GM19324 (cell line): ENCODE measurements around the gene CADM4.
"Not testable (repeated sequence)": the region's sequence is repeated elsewhere in the genome, so short reads cannot be mapped to it uniquely, and the experiment has no call there.

ENCODE experiments used
- ATAC-seq: cut with Tn5 transposase; IDR thresholded peaks from one replicate; pipeline ENCODE4 v1.9.1; 2021; ENCODE audit warnings: mild to moderate bottlenecking, moderate library complexity; ENCODE audit not compliant: unreplicated experiment, low FRiP score

Gene CADM4

GRCh38 chr19:43589678-43590077 is 50.0 kb downstream of the CADM4 start:
- ATAC-seq = no peak

- no peak for ATAC-seq
Observed at GRCh38 chr19:43589277-43589676, 50.4 kb downstream of the CADM4 start.

DNA sequence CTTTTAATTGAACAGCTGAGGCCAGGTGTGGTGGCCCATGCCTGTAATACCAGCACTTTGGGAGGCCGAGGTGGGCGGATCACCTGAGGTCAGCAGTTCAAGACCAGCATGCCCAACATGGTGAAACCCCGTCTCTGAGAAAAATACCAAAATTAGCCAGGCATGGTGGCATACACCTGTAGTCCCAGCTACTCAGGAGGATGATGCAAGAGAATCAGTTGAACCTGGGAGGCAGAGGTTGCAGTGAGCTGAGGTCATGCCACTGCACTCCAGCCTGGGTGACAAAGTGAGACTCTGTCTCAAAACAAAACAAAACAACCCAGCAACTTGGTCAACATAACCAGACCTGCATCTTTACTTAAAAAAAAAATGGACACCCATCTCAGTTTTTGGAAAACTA is 52.6 kb downstream of the CADM4 start:
- ATAC-seq = not testable (repeated sequence)

DNA sequence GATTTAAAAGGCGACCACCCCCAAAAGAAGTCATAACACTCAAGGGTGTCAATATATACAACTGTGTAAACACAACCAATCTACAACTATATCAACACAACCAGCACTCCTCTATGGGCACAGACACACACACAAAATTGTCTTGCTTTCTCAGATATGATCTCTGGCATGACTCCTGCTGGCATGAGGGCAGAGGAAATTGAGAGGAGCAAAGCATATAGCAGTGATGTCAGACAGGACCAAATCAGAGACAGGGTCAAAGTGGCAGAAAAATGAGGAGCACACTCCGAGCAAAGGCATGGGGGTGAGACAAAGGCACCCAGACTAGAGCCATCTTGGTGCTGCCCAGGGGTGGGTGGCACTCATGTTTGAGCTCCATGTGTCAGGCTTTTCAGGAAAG is 53.3 kb downstream of the CADM4 start:
- no peak for ATAC-seq

GRCh38 chr19:43584484-43584883 is 55.2 kb downstream of the CADM4 start:
- no peak for ATAC-seq

DNA sequence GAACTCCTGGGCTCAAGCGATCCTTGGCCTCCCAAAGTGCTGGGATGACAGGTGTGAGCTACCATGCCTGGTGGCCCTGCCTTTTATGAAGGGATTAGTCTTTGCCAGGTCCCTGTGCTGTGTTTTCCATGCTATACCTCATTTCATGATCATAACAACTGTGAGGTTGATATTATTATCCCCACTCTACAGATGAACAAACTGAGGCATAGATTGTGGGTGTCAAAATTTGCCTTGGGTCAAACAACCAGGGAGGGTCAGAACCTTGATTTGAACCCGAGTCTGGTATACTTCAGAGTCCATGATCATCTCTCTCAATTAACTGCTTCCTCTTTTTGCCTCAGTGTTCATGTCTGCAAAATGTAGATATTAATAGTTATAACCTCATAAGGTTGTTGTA is 57.2 kb downstream of the CADM4 start:
- no peak for ATAC-seq

GRCh38 chr19:43581467-43581866 is 58.2 kb downstream of the CADM4 start:
- ATAC-seq = no peak

DNA sequence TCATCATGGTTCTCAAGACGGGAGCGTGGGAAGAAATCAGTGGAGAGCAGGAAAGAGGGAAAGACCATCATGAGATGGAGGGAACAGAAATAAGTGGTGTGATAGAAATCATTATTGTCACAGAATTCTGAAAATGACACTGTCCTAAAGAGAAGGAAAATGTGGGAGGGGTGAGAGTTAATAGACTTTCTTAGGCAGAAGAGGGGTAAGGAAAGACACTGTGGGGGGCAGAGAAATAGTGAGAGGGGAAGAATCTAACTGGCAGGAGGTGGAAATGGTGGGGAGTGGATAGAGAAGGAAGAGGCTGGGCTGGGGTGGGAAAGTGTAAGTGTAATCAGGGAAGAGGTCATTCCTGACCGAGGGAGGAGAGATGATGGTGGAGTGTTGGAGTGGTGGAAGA is 60.9 kb downstream of the CADM4 start:
- ATAC-seq = no peak

- no peak for ATAC-seq
Observed at GRCh38 chr19:43575955-43576878, 63.4 kb downstream of the CADM4 start.

- peak; percentile 97 for ATAC-seq
Observed at GRCh38 chr19:43575156-43575950, 64.3 kb downstream of the CADM4 start, which contains the start of the genes PINLYP and XRCC1. Gene PINLYP, plus strand, starts transcription at chr19:43575801. Its CDS starts 1,391 bp downstream, at chr19:43577192. Gene XRCC1, minus strand, starts transcription at chr19:43575527. Its CDS starts 69 bp downstream, at chr19:43575458.

DNA sequence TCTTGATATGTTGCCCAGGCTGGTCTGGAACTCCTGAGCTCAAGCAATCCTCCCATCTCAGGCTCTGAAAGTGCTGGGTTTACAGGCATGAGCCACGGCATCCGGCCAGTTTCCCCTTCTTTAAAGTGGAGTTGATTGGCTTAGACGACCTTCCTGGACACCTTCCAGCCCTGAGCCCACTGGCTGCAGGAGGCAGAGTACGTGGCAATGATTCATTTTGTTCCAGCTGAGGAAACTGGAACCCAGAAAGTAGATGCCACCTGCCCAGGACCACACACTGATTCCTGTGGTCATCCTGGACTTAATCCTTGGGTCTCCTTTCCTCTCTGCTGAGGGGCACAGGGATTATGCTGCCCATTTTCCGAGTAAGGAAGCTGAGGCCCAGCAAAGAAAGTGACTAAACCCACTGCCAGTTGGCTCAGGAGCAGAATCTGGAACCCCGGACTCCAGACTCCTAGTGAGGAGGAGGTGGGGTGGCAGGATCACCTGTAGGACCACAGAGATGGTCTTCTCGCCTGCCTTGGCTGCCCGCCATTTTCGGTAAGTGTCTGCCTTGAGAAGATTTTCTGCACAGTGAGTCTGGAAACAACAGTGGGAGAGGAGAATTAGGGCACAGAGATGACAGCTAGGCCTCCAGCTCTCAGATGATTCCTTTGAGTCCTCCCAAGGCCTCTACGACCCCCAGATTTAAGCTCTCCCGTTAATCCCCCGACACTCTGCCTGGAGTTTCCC is 65.1 kb downstream of the CADM4 start:
- no peak for ATAC-seq
